K562 (cell line): Measurements from ENCODE around the gene SLC30A3. TPM values are rescaled to one million over a fixed set of nuclear protein-coding genes. Genes with fewer than 3 reads are reported as not detected.

ENCODE experiments used
- CC2D1A ChIP-seq: fragments of 450-650 bp; IDR thresholded peaks from 2 replicates; pipeline ENCODE4 v1.6.1; 2017; ENCODE audit warnings: mild to moderate bottlenecking
- ELF1 ChIP-seq: fragments of 200-800 bp; sonication (Bioruptor generic); IDR thresholded peaks from 2 replicates; pipeline ENCODE4 v1.6.1; 2016; ENCODE audit warnings: missing genetic modification characterization, missing compliant biosample characterization
- ESRRA ChIP-seq: fragments of 450-650 bp; IDR thresholded peaks from 2 replicates; pipeline ENCODE4 v1.6.1; 2014; ENCODE audit warnings: low read depth, mild to moderate bottlenecking, moderate library complexity, borderline replicate concordance
- FIP1L1 ChIP-seq: fragments of 200-400 bp; formaldehyde crosslinking; IDR thresholded peaks from 2 replicates; pipeline ENCODE4 v1.6.1; 2018; ENCODE audit warnings: mild to moderate bottlenecking, low read depth, low read length; ENCODE audit not compliant: poor library complexity, severe bottlenecking
- NONO ChIP-seq, 2 experiments: fragments of 200-400 bp in 1 of 2; fragments of 450-650 bp in 1 of 2; formaldehyde crosslinking in 1 of 2; IDR thresholded peaks; 2 replicates each; pipeline ENCODE4 v1.6.1; 2017; ENCODE audit warnings: low read depth in 2 of 2, mild to moderate bottlenecking in 2 of 2, moderate library complexity in 2 of 2, low read length in 1 of 2
- PCBP1 ChIP-seq: fragments of 200-400 bp; formaldehyde crosslinking; IDR thresholded peaks from 2 replicates; pipeline ENCODE4 v1.6.1; 2018; ENCODE audit warnings: mild to moderate bottlenecking, low read depth, low read length; ENCODE audit not compliant: poor library complexity, severe bottlenecking
- PML ChIP-seq: IDR thresholded peaks from 2 replicates; pipeline ENCODE4 v1.6.1; 2012; ENCODE audit warnings: low read length, inconsistent platforms
- SP1 ChIP-seq: sonication (generic); formaldehyde crosslinking; IDR thresholded peaks from 2 replicates; pipeline ENCODE4 v1.8.1; 2022; ENCODE audit warnings: mild to moderate bottlenecking, missing genetic modification reagents
- TARDBP ChIP-seq: fragments of 450-650 bp; IDR thresholded peaks from 2 replicates; pipeline ENCODE4 v1.6.1; 2016
- TCF3 ChIP-seq: sonication (generic); formaldehyde crosslinking; IDR thresholded peaks from 2 replicates; pipeline ENCODE4 v1.4.0; 2020; ENCODE audit warnings: mild to moderate bottlenecking, missing genetic modification reagents
- TGIF2 ChIP-seq: sonication (generic); formaldehyde crosslinking; IDR thresholded peaks from 2 replicates; pipeline ENCODE4 v1.8.1; 2022; ENCODE audit warnings: mild to moderate bottlenecking, missing genetic modification reagents, moderate library complexity
- ZFP36 ChIP-seq: fragments of 150-350 bp; IDR thresholded peaks from 2 replicates; pipeline ENCODE4 v1.6.1; 2018; ENCODE audit warnings: low read length, low read depth; ENCODE audit not compliant: partially characterized antibody
- ZKSCAN8 ChIP-seq: fragments of 200-800 bp; sonication (Bioruptor generic); IDR thresholded peaks from 2 replicates; pipeline ENCODE4 v1.6.1; 2016; ENCODE audit warnings: missing genetic modification characterization, missing compliant biosample characterization
- ZNF174 ChIP-seq: fragments of 250-450 bp; sonication (Bioruptor Pico); IDR thresholded peaks from 2 replicates; pipeline ENCODE4 v1.4.0; 2020; ENCODE audit warnings: mild to moderate bottlenecking
- ZNF197 ChIP-seq: fragments of 200-800 bp; sonication (Bioruptor generic); IDR thresholded peaks from 2 replicates; pipeline ENCODE4 v1.6.1; 2016; ENCODE audit warnings: low read depth, missing genetic modification characterization, missing compliant biosample characterization
- ZNF239 ChIP-seq: fragments of 250-450 bp; sonication (Bioruptor Pico); IDR thresholded peaks from 2 replicates; pipeline ENCODE4 v1.4.0; 2020; ENCODE audit warnings: mild to moderate bottlenecking
- ZNF253 ChIP-seq: fragments of 250-450 bp; sonication (Bioruptor Pico); conservative IDR thresholded peaks from 2 replicates; pipeline ENCODE4 v1.6.1; 2021; ENCODE audit warnings: mild to moderate bottlenecking
- ZNF384 ChIP-seq: IDR thresholded peaks from 2 replicates; pipeline ENCODE4 v1.6.1; 2012; ENCODE audit warnings: low read depth, low read length, improper control_type of control experiment
- polyA plus RNA-seq, 8 experiments: library from polyadenylated mRNA; depleted of rRNA in 4 of 8; stranded (reverse) in 5 of 8; unstranded in 3 of 8; fragments of >200 nt; fragmentation: Nextera tagmentation in 2 of 8; fragmentation: Illumina TruSeq in 1 of 8; extraction: Ambion mirVana in 2 of 8; extraction: Trizol in 1 of 8; gene quantifications; 2 replicates each; pipeline versions ENCODE4 v1.2.1 to v1.2.3, GENCODE V29; 2011 to 2014; ENCODE audit warnings: inconsistent platforms in 1 of 8, missing spikeins in 1 of 8
- total RNA-seq, 7 experiments: library from RNA; depleted of rRNA in 6 of 7; stranded (reverse); fragments of >200 nt in 6 of 7; fragmentation: Illumina TruSeq in 2 of 7; extraction: Trizol in 2 of 7; gene quantifications; 2 replicates each; pipeline versions ENCODE4 v1.2.1 to v1.2.3, GENCODE V29; 2011 to 2021; ENCODE audit warnings: low replicate concordance in 1 of 7
- TF ChIP-seq, protein P1 (sequence below): IDR thresholded peaks from 2 replicates; pipeline ENCODE4 v1.6.1; 2011; ENCODE audit not compliant: insufficient read length; ENCODE audit errors: extremely low read depth
- TF ChIP-seq, protein P2 (sequence below): fragments of 450-650 bp; formaldehyde crosslinking; IDR thresholded peaks from 2 replicates; pipeline ENCODE4 v1.4.0; 2020; ENCODE audit warnings: mild to moderate bottlenecking, moderate library complexity
- TF ChIP-seq, protein P3 (sequence below), 3 experiments: fragments of 200-800 bp in 1 of 3; fragments of 250-450 bp in 1 of 3; fragments of 450-650 bp in 1 of 3; sonication (Bioruptor Pico) in 1 of 3; sonication (Bioruptor generic) in 1 of 3; formaldehyde crosslinking in 1 of 3; IDR thresholded peaks; 2 replicates each; pipeline versions ENCODE4 v1.6.1 to v1.8.0; 2016 to 2022; ENCODE audit warnings: mild to moderate bottlenecking in 2 of 3, missing genetic modification characterization in 2 of 3, missing compliant biosample characterization in 1 of 3, moderate library complexity in 1 of 3

Gene SLC30A3
- total and polyA plus RNA-seq, 9 of the 15 experiments (the other 6 are each of a cell fraction or from before 2014, with no cell fraction given), result 0.03 to 2.7 (median 0.89) TPM; not detected in 1

DNA sequence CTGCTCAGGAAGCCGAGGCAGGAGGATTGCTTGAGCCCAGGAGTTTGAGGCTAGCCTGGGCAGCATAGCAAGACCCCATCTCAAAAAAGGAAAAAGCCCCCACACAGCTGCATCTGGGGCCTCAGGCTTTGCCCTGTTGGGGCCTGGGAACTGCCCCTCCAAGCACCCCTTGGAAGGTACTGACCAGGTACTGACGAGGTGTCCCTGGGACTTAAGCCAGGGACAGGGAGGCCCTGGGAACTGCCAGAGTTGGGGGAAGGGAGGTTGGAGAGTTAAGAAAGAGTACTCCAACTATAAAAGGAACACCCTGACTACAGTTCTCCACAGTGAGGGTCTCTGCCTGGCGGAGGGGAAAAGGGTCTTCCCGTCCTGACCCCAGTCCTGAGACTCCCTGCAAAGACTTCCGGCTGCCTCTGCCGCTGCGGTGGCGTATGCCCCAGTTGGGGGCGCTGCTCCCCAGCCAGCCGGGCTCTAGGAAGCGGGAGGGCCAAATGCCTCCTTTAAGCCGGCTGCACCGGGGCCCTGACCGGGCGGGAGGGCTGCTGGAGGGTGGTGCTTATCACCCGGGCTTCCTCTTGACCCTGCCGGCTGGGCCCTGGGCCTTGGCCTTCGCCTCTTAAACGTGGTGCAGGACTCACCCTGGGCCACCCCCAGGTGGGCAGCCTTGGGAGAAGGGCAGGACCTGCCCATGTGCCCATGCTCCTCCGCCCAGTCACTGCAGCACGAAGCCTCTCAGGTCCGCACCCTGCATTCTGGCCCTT lies 12.8 kb downstream of the SLC30A3 start (continued):
- TF ChIP-seq ZNF197 (CRISPR knock-in tag), result no peak
- TF ChIP-seq ZFP36, result peak; percentile 6
- TF ChIP-seq NONO (IDR thresholded peaks at IDR 0.05; ENCODE audit: low read depth in 2 of 2, low read length in 1 of 2), result peak in 1 of 2 experiments; percentile 49; a peak in 1 of 4 replicates
- peak; percentile 87 for TF ChIP-seq ELF1 (tag)
- TF ChIP-seq ESRRA, result peak; percentile 67; the same call in 1 of the 2 replicates
- TF ChIP-seq PCBP1, result no peak
- no peak for TF ChIP-seq ZNF239
- TF ChIP-seq TARDBP, result 0 out of 2 replicates have a peak, but pooled peaks have one; percentile 40
- TF ChIP-seq ZNF384, result peak; percentile 64; the same call in 1 of the 2 replicates
- no peak for TF ChIP-seq TGIF2 (CRISPR knock-in tag)
- 0 out of 2 replicates have a peak, but pooled peaks have one; percentile 23 for TF ChIP-seq TCF3 (CRISPR knock-in tag)
- TF ChIP-seq, protein P1, sequence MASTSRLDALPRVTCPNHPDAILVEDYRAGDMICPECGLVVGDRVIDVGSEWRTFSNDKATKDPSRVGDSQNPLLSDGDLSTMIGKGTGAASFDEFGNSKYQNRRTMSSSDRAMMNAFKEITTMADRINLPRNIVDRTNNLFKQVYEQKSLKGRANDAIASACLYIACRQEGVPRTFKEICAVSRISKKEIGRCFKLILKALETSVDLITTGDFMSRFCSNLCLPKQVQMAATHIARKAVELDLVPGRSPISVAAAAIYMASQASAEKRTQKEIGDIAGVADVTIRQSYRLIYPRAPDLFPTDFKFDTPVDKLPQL, result no peak
- no peak for TF ChIP-seq ZNF174 (CRISPR knock-in tag)
- TF ChIP-seq, protein P2, sequence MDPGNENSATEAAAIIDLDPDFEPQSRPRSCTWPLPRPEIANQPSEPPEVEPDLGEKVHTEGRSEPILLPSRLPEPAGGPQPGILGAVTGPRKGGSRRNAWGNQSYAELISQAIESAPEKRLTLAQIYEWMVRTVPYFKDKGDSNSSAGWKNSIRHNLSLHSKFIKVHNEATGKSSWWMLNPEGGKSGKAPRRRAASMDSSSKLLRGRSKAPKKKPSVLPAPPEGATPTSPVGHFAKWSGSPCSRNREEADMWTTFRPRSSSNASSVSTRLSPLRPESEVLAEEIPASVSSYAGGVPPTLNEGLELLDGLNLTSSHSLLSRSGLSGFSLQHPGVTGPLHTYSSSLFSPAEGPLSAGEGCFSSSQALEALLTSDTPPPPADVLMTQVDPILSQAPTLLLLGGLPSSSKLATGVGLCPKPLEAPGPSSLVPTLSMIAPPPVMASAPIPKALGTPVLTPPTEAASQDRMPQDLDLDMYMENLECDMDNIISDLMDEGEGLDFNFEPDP (CRISPR knock-in tag), result no peak
- TF ChIP-seq, protein P3, sequence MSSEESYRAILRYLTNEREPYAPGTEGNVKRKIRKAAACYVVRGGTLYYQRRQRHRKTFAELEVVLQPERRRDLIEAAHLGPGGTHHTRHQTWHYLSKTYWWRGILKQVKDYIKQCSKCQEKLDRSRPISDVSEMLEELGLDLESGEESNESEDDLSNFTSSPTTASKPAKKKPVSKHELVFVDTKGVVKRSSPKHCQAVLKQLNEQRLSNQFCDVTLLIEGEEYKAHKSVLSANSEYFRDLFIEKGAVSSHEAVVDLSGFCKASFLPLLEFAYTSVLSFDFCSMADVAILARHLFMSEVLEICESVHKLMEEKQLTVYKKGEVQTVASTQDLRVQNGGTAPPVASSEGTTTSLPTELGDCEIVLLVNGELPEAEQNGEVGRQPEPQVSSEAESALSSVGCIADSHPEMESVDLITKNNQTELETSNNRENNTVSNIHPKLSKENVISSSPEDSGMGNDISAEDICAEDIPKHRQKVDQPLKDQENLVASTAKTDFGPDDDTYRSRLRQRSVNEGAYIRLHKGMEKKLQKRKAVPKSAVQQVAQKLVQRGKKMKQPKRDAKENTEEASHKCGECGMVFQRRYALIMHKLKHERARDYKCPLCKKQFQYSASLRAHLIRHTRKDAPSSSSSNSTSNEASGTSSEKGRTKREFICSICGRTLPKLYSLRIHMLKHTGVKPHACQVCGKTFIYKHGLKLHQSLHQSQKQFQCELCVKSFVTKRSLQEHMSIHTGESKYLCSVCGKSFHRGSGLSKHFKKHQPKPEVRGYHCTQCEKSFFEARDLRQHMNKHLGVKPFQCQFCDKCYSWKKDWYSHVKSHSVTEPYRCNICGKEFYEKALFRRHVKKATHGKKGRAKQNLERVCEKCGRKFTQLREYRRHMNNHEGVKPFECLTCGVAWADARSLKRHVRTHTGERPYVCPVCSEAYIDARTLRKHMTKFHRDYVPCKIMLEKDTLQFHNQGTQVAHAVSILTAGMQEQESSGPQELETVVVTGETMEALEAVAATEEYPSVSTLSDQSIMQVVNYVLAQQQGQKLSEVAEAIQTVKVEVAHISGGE (CRISPR knock-in tag; IDR thresholded peaks at IDR 0.05), result no peak
- peak; percentile 78 for TF ChIP-seq CC2D1A
- no peak for TF ChIP-seq ZNF253 (CRISPR knock-in tag)
- TF ChIP-seq SP1, result peak; percentile 77
- peak; percentile 70 for TF ChIP-seq FIP1L1
- no peak for TF ChIP-seq ZKSCAN8 (CRISPR knock-in tag)
- TF ChIP-seq PML, result no peak
